ENCODE data around the gene PRKN.

Gene PRKN

DNA sequence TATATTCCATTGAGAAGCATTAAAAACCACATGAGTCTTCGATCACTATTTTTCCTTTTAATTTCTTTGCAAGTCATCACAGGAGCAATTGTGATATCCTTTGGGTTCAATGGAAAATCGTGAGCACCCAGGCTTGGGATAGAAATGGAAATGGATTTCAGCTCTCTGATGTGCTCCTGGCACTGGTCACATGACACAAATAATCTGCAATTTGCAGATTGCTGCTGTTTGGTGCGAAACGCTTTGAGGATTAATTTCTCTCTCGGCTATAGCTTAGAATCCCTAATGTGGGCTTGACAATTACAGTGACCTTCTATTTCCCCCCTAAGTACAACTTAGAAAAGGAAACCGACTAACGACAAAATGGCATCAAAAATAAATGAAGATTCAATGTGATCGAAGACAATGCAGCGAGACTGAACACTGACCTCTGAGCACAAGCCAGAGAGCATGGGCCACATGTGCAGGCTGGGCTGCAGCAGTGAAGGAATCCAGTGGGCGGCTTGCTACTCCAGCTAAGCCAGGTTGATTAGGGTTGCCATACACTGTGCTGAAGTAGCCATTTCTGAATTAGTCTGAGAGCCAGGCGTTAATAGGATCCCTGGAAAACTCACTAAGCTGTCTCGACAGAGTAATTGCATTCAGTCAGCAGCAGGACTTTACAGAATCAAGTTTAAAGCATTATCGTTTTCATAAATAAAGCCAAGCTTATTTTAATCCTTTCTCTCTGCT is 1151.9 kb downstream of the PRKN start:
- H3K23ac ChIP-seq (ENCODE audit: low read length in 2 of 2), result no peak overlapping the region
- WGBS, result 82% methylated on average over 12 of the region's 13 CpGs
- H3K14ac ChIP-seq (ENCODE audit: low read length in 2 of 2), result no peak overlapping the region
- no peak overlapping the region for H2AK5ac ChIP-seq (ENCODE audit: low read length, severe bottlenecking)
- peaks cover 5% of the 10 kb centered on the region for H3K9me3 ChIP-seq (ENCODE audit: control insufficient read depth, low read length)
- no peak overlapping the region for H2BK120ac ChIP-seq (ENCODE audit: low read depth, low read length)
- no peaks in the 10 kb centered on the region for H3K4me1 ChIP-seq (ENCODE audit: control insufficient read depth, insufficient read depth, low read depth, low read length)
- no peak overlapping the region for H4K91ac ChIP-seq (ENCODE audit: low read length)
- H3K4me2 ChIP-seq (ENCODE audit: low read length, poor library complexity, severe bottlenecking), result no peak overlapping the region
- H2BK15ac ChIP-seq (ENCODE audit: low read depth, poor library complexity, severe bottlenecking), result no peak overlapping the region
- no peak for DNase-seq
- no peaks in the 10 kb centered on the region for H3K36me3 ChIP-seq (ENCODE audit: control insufficient read depth in 1 of 2, insufficient read depth in 2 of 2, low read depth in 1 of 2, low read length in 2 of 2)
- H3K27me3 ChIP-seq (ENCODE audit: control insufficient read depth in 1 of 2, insufficient read depth in 1 of 2, low read length in 2 of 2), result no peaks in the 10 kb centered on the region
- H3K79me1 ChIP-seq (replicated peaks; ENCODE audit: low read length, poor library complexity, severe bottlenecking), result no peaks in the 10 kb centered on the region
- no peak overlapping the region for H4K8ac ChIP-seq (ENCODE audit: low read length)
- H2BK5ac ChIP-seq (ENCODE audit: low read depth, low read length, poor library complexity, severe bottlenecking), result no peak overlapping the region
- no peak overlapping the region for H2AFZ ChIP-seq (ENCODE audit: low read depth, low read length)
- H2BK12ac ChIP-seq (ENCODE audit: low read length in 2 of 2), result no peak overlapping the region
- H3K27ac ChIP-seq (ENCODE audit: low read length, poor library complexity, severe bottlenecking), result no peak overlapping the region
- H3K9ac ChIP-seq (ENCODE audit: low read length), result no peak overlapping the region
- no peak overlapping the region for H3K4ac ChIP-seq (ENCODE audit: low read depth in 1 of 2, low read length in 2 of 2)
- no peak overlapping the region for H3K4me3 ChIP-seq (ENCODE audit: insufficient read depth in 1 of 2, low read depth in 1 of 2, low read length in 2 of 2)
- no peak overlapping the region for H3K18ac ChIP-seq (ENCODE audit: low read depth in 1 of 2, low read length in 2 of 2)

DNA sequence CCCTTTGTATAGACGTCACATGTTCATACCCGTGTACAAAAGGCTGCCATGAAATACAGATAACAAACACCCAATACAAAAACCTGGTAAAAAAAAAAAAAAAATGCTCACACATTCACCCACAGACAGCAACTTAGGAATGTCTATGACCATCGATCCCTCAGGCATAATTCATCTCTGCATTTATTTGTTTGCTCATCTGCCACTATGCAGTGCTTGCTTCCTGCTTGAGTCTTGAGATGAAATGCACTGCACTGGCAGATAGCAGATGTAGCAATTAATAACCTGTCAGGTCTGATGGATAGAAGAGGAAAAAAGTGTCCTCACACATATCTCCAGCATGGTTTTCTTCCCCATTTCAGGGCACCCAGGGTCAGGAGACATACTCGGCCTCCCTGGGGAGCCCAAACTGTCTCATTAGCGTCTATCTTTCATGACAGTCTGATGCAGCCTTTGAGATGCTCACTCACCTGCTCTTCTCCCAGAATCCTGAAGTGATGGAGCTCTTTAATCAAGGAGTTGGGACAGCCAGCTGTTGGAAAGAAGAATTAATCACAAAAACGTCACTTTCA is 1158.6 kb downstream of the PRKN start:
- Histone ChIP-seq H3K14ac (ENCODE audit: low read length in 2 of 2) (no peak overlapping the region), H3K36me3 (ENCODE audit: control insufficient read depth in 1 of 2, insufficient read depth in 2 of 2, low read depth in 1 of 2, low read length in 2 of 2) (no peaks in the 10 kb centered on the region), H3K79me1 (replicated peaks; ENCODE audit: low read length, poor library complexity, severe bottlenecking) (no peaks in the 10 kb centered on the region), H2BK15ac (ENCODE audit: low read depth, poor library complexity, severe bottlenecking) (no peak overlapping the region), H2BK120ac (ENCODE audit: low read depth, low read length) (no peak overlapping the region), H3K9me3 (ENCODE audit: control insufficient read depth, low read length) (peaks cover 5% of the 10 kb centered on the region), H3K4me3 (ENCODE audit: insufficient read depth in 1 of 2, low read depth in 1 of 2, low read length in 2 of 2) (no peak overlapping the region), H2AFZ (ENCODE audit: low read depth, low read length) (no peak overlapping the region), H3K23ac (ENCODE audit: low read length in 2 of 2) (no peak overlapping the region), H3K4ac (ENCODE audit: low read depth in 1 of 2, low read length in 2 of 2) (no peak overlapping the region), H4K8ac (ENCODE audit: low read length) (no peak overlapping the region), H3K27ac (ENCODE audit: low read length, poor library complexity, severe bottlenecking) (no peak overlapping the region), H3K9ac (ENCODE audit: low read length) (no peak overlapping the region), H2AK5ac (ENCODE audit: low read length, severe bottlenecking) (no peak overlapping the region), H4K91ac (ENCODE audit: low read length) (no peak overlapping the region), H3K18ac (ENCODE audit: low read depth in 1 of 2, low read length in 2 of 2) (no peak overlapping the region), H3K27me3 (ENCODE audit: control insufficient read depth in 1 of 2, insufficient read depth in 1 of 2, low read length in 2 of 2) (no peaks in the 10 kb centered on the region), H2BK12ac (ENCODE audit: low read length in 2 of 2) (no peak overlapping the region), H3K4me1 (ENCODE audit: control insufficient read depth, insufficient read depth, low read depth, low read length) (no peaks in the 10 kb centered on the region), H3K4me2 (ENCODE audit: low read length, poor library complexity, severe bottlenecking) (no peak overlapping the region), H2BK5ac (ENCODE audit: low read depth, low read length, poor library complexity, severe bottlenecking) (no peak overlapping the region)
- WGBS, result 78% methylated on average over 6 of the region's 6 CpGs
- no peak for DNase-seq

GRCh38 chr6:161564952-161565351 is 1162.6 kb downstream of the PRKN start:
- Histone ChIP-seq H3K14ac (ENCODE audit: low read length in 2 of 2) (no peak overlapping the region), H3K27ac (ENCODE audit: low read length, poor library complexity, severe bottlenecking) (no peak overlapping the region), H3K9ac (ENCODE audit: low read length) (no peak overlapping the region), H2BK5ac (ENCODE audit: low read depth, low read length, poor library complexity, severe bottlenecking) (no peak overlapping the region), H3K27me3 (ENCODE audit: control insufficient read depth in 1 of 2, insufficient read depth in 1 of 2, low read length in 2 of 2) (no peaks in the 10 kb centered on the region), H3K9me3 (ENCODE audit: control insufficient read depth, low read length) (peaks cover 6% of the 10 kb centered on the region), H3K36me3 (ENCODE audit: control insufficient read depth in 1 of 2, insufficient read depth in 2 of 2, low read depth in 1 of 2, low read length in 2 of 2) (no peaks in the 10 kb centered on the region), H3K4ac (ENCODE audit: low read depth in 1 of 2, low read length in 2 of 2) (no peak overlapping the region), H3K18ac (ENCODE audit: low read depth in 1 of 2, low read length in 2 of 2) (no peak overlapping the region), H3K23ac (ENCODE audit: low read length in 2 of 2) (no peak overlapping the region), H3K4me1 (ENCODE audit: control insufficient read depth, insufficient read depth, low read depth, low read length) (no peaks in the 10 kb centered on the region), H2AK5ac (ENCODE audit: low read length, severe bottlenecking) (no peak overlapping the region), H3K4me3 (ENCODE audit: insufficient read depth in 1 of 2, low read depth in 1 of 2, low read length in 2 of 2) (no peak overlapping the region), H2BK120ac (ENCODE audit: low read depth, low read length) (no peak overlapping the region), H2BK15ac (ENCODE audit: low read depth, poor library complexity, severe bottlenecking) (no peak overlapping the region), H4K91ac (ENCODE audit: low read length) (no peak overlapping the region), H4K8ac (ENCODE audit: low read length) (no peak overlapping the region), H2AFZ (ENCODE audit: low read depth, low read length) (no peak overlapping the region), H3K79me1 (replicated peaks; ENCODE audit: low read length, poor library complexity, severe bottlenecking) (no peaks in the 10 kb centered on the region), H2BK12ac (ENCODE audit: low read length in 2 of 2) (no peak overlapping the region), H3K4me2 (ENCODE audit: low read length, poor library complexity, severe bottlenecking) (no peak overlapping the region)
- no peak for DNase-seq
- 64% methylated on average over 3 of the region's 3 CpGs for WGBS

DNA sequence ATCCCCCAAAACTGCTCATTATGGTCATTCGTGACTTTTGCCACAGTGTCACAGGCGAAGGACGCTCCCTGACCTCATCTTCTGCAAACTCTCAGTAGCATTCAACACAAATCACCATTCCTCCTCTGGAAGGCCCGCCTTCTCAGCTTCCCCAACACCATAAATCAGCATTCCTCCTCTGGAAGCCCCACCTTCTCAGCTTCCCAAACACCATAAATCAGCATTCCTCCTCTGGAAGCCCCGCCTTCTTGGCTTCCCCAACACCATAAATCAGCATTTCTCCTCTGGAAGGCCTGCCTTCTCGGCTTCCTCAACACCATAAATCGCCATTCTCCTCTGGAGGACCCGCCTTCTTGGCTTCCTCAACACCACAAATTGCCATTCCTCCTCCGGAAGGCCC is 1165.7 kb downstream of the PRKN start:
- Histone ChIP-seq H3K9ac (ENCODE audit: low read length) (no peak overlapping the region), H4K91ac (ENCODE audit: low read length) (no peak overlapping the region), H3K36me3 (ENCODE audit: control insufficient read depth in 1 of 2, insufficient read depth in 2 of 2, low read depth in 1 of 2, low read length in 2 of 2) (no peaks in the 10 kb centered on the region), H3K4me2 (ENCODE audit: low read length, poor library complexity, severe bottlenecking) (no peak overlapping the region), H3K4ac (ENCODE audit: low read depth in 1 of 2, low read length in 2 of 2) (no peak overlapping the region), H3K18ac (ENCODE audit: low read depth in 1 of 2, low read length in 2 of 2) (no peak overlapping the region), H2AK5ac (ENCODE audit: low read length, severe bottlenecking) (no peak overlapping the region), H2AFZ (ENCODE audit: low read depth, low read length) (no peak overlapping the region), H3K23ac (ENCODE audit: low read length in 2 of 2) (no peak overlapping the region), H3K79me1 (replicated peaks; ENCODE audit: low read length, poor library complexity, severe bottlenecking) (no peaks in the 10 kb centered on the region), H3K4me1 (ENCODE audit: control insufficient read depth, insufficient read depth, low read depth, low read length) (no peaks in the 10 kb centered on the region), H2BK12ac (ENCODE audit: low read length in 2 of 2) (no peak overlapping the region), H2BK120ac (ENCODE audit: low read depth, low read length) (no peak overlapping the region), H2BK5ac (ENCODE audit: low read depth, low read length, poor library complexity, severe bottlenecking) (no peak overlapping the region), H2BK15ac (ENCODE audit: low read depth, poor library complexity, severe bottlenecking) (no peak overlapping the region), H3K14ac (ENCODE audit: low read length in 2 of 2) (no peak overlapping the region), H3K27me3 (ENCODE audit: control insufficient read depth in 1 of 2, insufficient read depth in 1 of 2, low read length in 2 of 2) (no peaks in the 10 kb centered on the region), H3K4me3 (ENCODE audit: insufficient read depth in 1 of 2, low read depth in 1 of 2, low read length in 2 of 2) (no peak overlapping the region), H4K8ac (ENCODE audit: low read length) (no peak overlapping the region), H3K27ac (ENCODE audit: low read length, poor library complexity, severe bottlenecking) (no peak overlapping the region), H3K9me3 (ENCODE audit: control insufficient read depth, low read length) (peaks cover 11% of the 10 kb centered on the region)
- no peak for DNase-seq
- 54% methylated on average over 9 of the region's 9 CpGs for WGBS
